SU-DHL-6 (cell line): ENCODE results near the gene SCAPER.
"Not testable (repeated sequence)": the region's sequence is repeated elsewhere in the genome, so short reads cannot be mapped to it uniquely, and the experiment has no call there.

Experiments
- H2AFZ ChIP-seq: fragments of 200-600 bp; sonication (generic); 2 replicates; pipeline ENCODE4 v1.6.1; 2014; ENCODE audit warnings: low read depth, mild to moderate bottlenecking, moderate library complexity, mixed read lengths, antibody characterized with exemption, low read length; ENCODE audit not compliant: severe bottlenecking
- H3F3A ChIP-seq: fragments of 200-600 bp; shearing (Covaris generic); 2 replicates; pipeline ENCODE4 v1.6.0; 2016; ENCODE audit warnings: antibody characterized with exemption, mild to moderate bottlenecking; ENCODE audit not compliant: insufficient read depth
- H3K27ac ChIP-seq: fragments of 200-600 bp; sonication (generic); 2 replicates; pipeline ENCODE4 v1.5.1; 2016; ENCODE audit warnings: low read depth, mild to moderate bottlenecking, low read length, moderate library complexity, mixed read lengths
- H3K27me3 ChIP-seq: fragments of 200-600 bp; sonication (generic), shearing (Covaris generic); 2 replicates; pipeline ENCODE4 v1.6.0; 2014; ENCODE audit warnings: mild to moderate bottlenecking, low read length
- H3K36me3 ChIP-seq: fragments of 200-600 bp; sonication (generic); 2 replicates; pipeline ENCODE4 v1.6.1; 2014; ENCODE audit warnings: mild to moderate bottlenecking, low read length, mixed read lengths
- H3K4me2 ChIP-seq: fragments of 300-600, 200-600 bp; shearing (Covaris generic), sonication (generic); 2 replicates; pipeline ENCODE4 v1.6.0; 2014; ENCODE audit warnings: low read length, low read depth, mild to moderate bottlenecking; ENCODE audit not compliant: poor library complexity, severe bottlenecking
- H3K4me3 ChIP-seq: fragments of 200-600 bp; sonication (generic); 2 replicates; pipeline ENCODE4 v1.5.1; 2014; ENCODE audit warnings: antibody characterized with exemption, low read length, mild to moderate bottlenecking, mixed read lengths; ENCODE audit not compliant: insufficient read depth, poor library complexity, severe bottlenecking
- H3K79me2 ChIP-seq: fragments of 200-600 bp; sonication (generic); 2 replicates; pipeline ENCODE4 v1.6.1; 2014; ENCODE audit warnings: mild to moderate bottlenecking, low read length, moderate library complexity; ENCODE audit not compliant: insufficient read depth
- H3K9ac ChIP-seq: fragments of 200-600 bp; sonication (generic); 2 replicates; pipeline ENCODE4 v1.7.0; 2014; ENCODE audit warnings: mild to moderate bottlenecking, low read length
- H3K9me2 ChIP-seq: fragments of 200-600 bp; sonication (generic); replicated peaks from 2 replicates; pipeline ENCODE4 v1.6.1; 2014; ENCODE audit warnings: low read length; ENCODE audit not compliant: insufficient read depth
- H3K9me3 ChIP-seq: fragments of 200-600 bp; sonication (generic); 2 replicates; pipeline ENCODE4 v1.6.1; 2014; ENCODE audit warnings: low read length, mixed read lengths; ENCODE audit not compliant: insufficient read depth
- H4K20me1 ChIP-seq: fragments of 200-600 bp; sonication (generic); 2 replicates; pipeline ENCODE4 v1.6.1; 2014; ENCODE audit warnings: low read depth, mild to moderate bottlenecking, antibody characterized with exemption, low read length, moderate library complexity, mixed read lengths
- CTCF ChIP-seq: fragments of 200-600 bp; sonication (generic); IDR thresholded peaks from one replicate; pipeline ENCODE4 v1.5.1; 2017; ENCODE audit warnings: antibody characterized with exemption, mild to moderate bottlenecking, low read length, moderate library complexity; ENCODE audit not compliant: insufficient read depth, poor library complexity, severe bottlenecking
- EZH2phosphoT487 ChIP-seq: fragments of 200-600 bp; sonication (generic), shearing (Covaris generic); conservative IDR thresholded peaks from 2 replicates; pipeline ENCODE4 v1.6.1; 2018; ENCODE audit warnings: mild to moderate bottlenecking, antibody characterized with exemption, low read length, moderate library complexity, mixed read lengths

Gene SCAPER

DNA sequence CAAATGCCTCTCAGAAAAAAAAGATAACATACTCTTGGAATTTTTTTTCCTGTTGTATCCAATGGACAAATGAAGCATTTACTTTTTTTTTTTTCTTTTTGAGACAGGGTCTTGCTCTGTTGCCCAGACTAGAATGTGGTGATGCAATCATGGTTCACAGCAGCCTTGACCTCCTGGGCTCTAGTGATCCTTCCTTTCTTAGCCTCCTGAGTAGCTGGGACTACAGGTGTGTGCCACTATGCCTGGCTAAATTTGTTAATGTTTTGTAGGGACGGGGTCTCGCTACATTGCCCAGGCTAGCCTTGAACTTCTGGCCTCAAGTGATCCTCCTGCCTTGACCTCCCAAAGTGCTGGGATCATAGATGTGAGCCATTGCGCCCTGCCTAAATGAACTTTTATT, 401.3 kb downstream of the SCAPER start:
- Histone ChIP-seq H3K27ac (no peak overlapping the region), H3K4me3 (no peak overlapping the region), H3K27me3 (no peaks in the 10 kb centered on the region), H3K9me2 (no peaks in the 10 kb centered on the region), H3K9me3 (no peaks in the 10 kb centered on the region), H3K9ac (no peak overlapping the region), H2AFZ (no peak overlapping the region), H3F3A (no peaks in the 10 kb centered on the region), H3K79me2 (no peaks in the 10 kb centered on the region), H4K20me1 (no peaks in the 10 kb centered on the region), H3K4me2 (no peak overlapping the region), H3K36me3 (no peaks in the 10 kb centered on the region)
- TF ChIP-seq CTCF: no peak
- no peak for TF ChIP-seq EZH2phosphoT487

- Histone ChIP-seq H3K4me2 (no peak overlapping the region), H3K79me2 (no peaks in the 10 kb centered on the region), H3K27me3 (no peaks in the 10 kb centered on the region), H4K20me1 (no peaks in the 10 kb centered on the region), H3K27ac (no peak overlapping the region), H3K4me3 (no peak overlapping the region), H3K9me2 (no peaks in the 10 kb centered on the region), H3F3A (no peaks in the 10 kb centered on the region), H3K9ac (no peak overlapping the region), H3K9me3 (no peaks in the 10 kb centered on the region), H2AFZ (no peak overlapping the region), H3K36me3 (no peaks in the 10 kb centered on the region)
- no peak for TF ChIP-seq CTCF
- TF ChIP-seq EZH2phosphoT487: no peak
Observed at GRCh38 chr15:76503121-76503520, 402.0 kb downstream of the SCAPER start.

DNA sequence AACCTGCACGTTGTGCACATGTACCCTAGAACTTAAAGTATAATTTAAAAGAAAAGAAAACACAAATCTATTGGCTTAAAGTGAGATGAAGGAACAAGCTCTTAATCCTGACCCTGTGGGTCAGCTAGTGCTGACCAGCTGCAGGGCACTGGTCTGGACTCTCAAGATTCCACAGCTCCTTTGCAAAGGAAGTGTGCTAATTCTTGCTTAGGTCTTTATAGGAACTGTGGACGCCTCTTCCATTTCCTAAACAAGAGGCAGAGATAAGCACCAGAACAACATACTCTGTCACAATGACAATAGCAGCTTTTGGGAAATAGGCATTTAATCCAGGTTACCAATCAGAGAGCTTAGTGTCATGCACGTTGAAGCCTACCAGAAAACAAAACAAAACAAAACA, 402.5 kb downstream of the SCAPER start:
- Histone ChIP-seq H2AFZ (no peak overlapping the region), H3K9me2 (no peaks in the 10 kb centered on the region), H3K4me2 (no peak overlapping the region), H4K20me1 (no peaks in the 10 kb centered on the region), H3K4me3 (no peak overlapping the region), H3K36me3 (no peaks in the 10 kb centered on the region), H3K27me3 (no peaks in the 10 kb centered on the region), H3K9me3 (no peaks in the 10 kb centered on the region), H3K9ac (no peak overlapping the region), H3K79me2 (no peaks in the 10 kb centered on the region), H3K27ac (no peak overlapping the region), H3F3A (no peaks in the 10 kb centered on the region)
- TF ChIP-seq EZH2phosphoT487 (no peak), CTCF (no peak)

GRCh38 chr15:76502185-76502584, 403.0 kb downstream of the SCAPER start:
- not testable (repeated sequence) for H3K9me2 ChIP-seq, H3K9ac ChIP-seq, H4K20me1 ChIP-seq, H2AFZ ChIP-seq, H3K9me3 ChIP-seq, H3K27me3 ChIP-seq, H3K79me2 ChIP-seq, H3K27ac ChIP-seq, H3F3A ChIP-seq, H3K4me2 ChIP-seq, H3K4me3 ChIP-seq, H3K36me3 ChIP-seq
